GM18499 (cell line): ENCODE data around the gene MS4A14.
"Not testable (repeated sequence)": the region's sequence is repeated elsewhere in the genome, so short reads cannot be mapped to it uniquely, and the experiment has no call there.

ENCODE experiments used
- ATAC-seq: cut with Tn5 transposase; IDR thresholded peaks from one replicate; pipeline ENCODE4 v1.9.1; 2021; ENCODE audit warnings: moderate number of reproducible peaks; ENCODE audit not compliant: insufficient read depth, unreplicated experiment

Gene MS4A14

DNA sequence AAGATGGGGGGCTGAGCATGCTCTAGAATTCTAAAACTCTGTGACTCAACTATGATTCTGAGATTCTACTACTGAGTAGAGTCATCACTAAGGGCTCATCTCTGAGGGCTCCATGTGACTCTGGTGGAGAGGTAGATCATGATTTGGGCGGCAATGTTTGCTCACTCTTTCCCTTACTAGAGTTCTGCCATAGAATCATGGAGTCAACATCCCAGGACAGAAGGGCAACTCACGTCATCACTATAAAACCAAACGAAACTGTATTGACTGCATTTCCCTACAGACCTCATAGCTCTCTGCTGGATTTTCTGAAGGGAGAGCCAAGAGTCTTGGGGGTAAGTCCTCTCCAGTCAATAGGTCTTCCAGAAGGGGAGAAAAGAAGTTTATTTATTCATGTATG lies at the start of gene MS4A14:
TSS of gene MS4A14 (plus strand) at position 78 of the 400 bp plus-strand sequence. CDS start at position 198, 120 bp downstream.
- ATAC-seq = peak; percentile 14

GRCh38 chr11:60347084-60347797 lies 49.0 kb upstream of the MS4A14 start:
- no peak for ATAC-seq

- no peak for ATAC-seq
These were observed 48.1 kb upstream of the MS4A14 start for GRCh38 chr11:60348116-60348515.

DNA sequence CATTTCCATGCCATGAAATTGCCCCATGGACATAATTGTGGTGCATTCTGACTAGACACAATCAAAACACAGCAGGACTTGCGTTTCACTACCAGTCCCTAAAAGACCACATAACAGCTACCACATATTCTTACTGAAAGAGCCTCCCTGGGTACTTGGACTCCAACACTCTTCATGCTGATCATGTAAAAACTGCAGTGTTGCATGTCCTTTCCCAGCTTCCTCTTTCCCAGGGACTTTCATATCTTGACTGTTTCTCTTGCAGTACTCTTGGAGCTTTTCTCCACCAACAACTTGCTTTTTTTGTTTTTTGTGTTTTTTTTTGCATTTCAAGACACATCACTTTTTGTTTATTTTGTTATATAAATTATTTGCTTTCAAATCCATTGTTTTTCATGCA lies 46.3 kb upstream of the MS4A14 start:
- ATAC-seq = no peak

DNA sequence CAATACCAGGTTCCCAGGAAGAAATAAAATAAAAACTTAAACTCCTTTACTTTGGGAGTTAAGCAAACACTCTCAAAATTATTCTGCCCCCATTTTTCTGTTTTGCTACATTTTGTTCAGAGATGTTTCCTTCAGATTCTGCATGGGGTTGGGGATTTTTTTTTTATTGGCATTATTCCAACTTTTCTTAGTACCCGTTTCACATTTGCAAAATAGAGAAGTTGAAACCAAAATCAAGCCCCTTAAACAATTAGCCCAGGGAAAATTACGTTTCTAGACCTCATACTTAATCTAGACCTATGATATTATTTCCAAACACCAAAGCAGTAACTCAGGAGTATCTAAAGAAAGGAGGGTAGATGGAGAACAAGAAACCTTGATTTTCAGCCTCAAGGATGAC lies 38.5 kb upstream of the MS4A14 start:
- ATAC-seq = no peak

GRCh38 chr11:60360621-60361020 lies 35.6 kb upstream of the MS4A14 start:
- no peak for ATAC-seq

- ATAC-seq = no peak
These were observed 34.0 kb upstream of the MS4A14 start for GRCh38 chr11:60362241-60362640.

GRCh38 chr11:60363542-60364470 lies 32.5 kb upstream of the MS4A14 start:
- ATAC-seq = no peak

GRCh38 chr11:60366262-60366904 lies 29.9 kb upstream of the MS4A14 start:
- not testable (repeated sequence) for ATAC-seq

- ATAC-seq = peak; percentile 73
These were observed 29.2 kb upstream of the MS4A14 start for GRCh38 chr11:60367009-60367408.

GRCh38 chr11:60367896-60368295 lies 28.4 kb upstream of the MS4A14 start:
- no peak for ATAC-seq

DNA sequence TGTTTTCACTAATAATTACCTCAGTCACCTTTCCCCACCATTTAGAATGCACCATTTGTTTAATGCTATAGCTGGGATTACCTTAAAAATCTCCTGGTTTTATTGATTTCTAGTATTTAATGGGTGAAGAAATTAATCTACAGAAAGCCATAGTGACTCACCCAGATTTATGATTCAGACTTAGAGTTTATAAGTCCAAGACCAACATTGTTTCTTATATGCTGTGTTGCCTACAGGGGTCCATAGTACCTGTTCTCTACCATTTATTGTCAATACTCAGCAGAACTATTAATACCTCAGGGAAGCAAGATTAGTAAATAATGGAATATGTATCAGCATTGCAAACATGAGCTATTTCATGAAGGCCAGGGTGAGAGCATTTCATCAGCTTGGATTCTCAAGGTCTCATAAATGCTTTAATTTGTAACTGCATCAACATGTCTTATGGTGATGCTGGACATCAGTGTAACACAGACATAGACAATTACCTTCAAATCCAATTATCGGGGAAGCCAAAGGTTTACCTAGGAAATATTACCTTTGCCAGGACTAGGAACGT lies 25.9 kb upstream of the MS4A14 start:
- ATAC-seq = no peak

- no peak for ATAC-seq
These were observed 25.4 kb upstream of the MS4A14 start for GRCh38 chr11:60370811-60371298.

- no peak for ATAC-seq
These were observed 24.9 kb upstream of the MS4A14 start for GRCh38 chr11:60371386-60371785.

GRCh38 chr11:60371854-60372253 lies 24.4 kb upstream of the MS4A14 start:
- ATAC-seq = no peak

- no peak for ATAC-seq
These were observed 23.5 kb upstream of the MS4A14 start for GRCh38 chr11:60372767-60373166.

DNA sequence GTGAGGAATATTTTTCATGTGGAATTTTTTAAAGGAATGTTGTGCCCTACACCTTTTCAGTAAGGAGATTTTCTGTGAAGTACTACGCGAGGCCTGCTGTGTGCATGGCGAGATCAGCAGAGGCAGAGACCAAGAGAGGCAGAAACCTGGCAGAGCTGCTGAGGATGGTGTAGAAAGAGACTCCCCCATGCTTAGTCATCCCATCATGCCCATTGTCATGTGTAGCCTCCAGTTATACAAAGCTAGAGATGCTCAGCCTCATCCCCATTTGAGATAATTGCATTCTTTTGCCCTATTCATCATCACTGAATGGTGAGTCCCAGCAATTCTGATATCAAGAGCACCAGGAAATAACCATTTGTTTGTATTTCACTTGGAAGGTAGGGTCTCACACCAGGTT lies 20.9 kb upstream of the MS4A14 start:
- no peak for ATAC-seq

DNA sequence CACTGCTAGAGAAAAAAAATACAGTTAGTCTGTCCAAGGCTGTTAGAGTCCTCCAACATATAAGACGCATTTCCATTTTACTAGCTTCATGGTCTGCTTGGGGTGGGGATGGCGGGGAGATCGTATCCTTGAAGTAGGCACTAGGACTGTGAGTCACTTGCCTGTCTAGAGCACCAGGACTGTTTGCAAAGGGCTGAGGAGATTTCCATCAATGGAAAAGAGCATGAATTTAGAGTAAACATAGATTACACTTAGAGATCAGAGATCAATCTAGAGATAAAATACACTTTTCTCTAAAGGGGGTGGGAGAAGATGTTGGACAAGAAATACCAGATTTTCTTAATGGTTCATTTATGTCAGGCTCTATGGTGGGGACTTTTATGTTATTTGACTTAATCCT lies 19.7 kb upstream of the MS4A14 start:
- no peak for ATAC-seq

DNA sequence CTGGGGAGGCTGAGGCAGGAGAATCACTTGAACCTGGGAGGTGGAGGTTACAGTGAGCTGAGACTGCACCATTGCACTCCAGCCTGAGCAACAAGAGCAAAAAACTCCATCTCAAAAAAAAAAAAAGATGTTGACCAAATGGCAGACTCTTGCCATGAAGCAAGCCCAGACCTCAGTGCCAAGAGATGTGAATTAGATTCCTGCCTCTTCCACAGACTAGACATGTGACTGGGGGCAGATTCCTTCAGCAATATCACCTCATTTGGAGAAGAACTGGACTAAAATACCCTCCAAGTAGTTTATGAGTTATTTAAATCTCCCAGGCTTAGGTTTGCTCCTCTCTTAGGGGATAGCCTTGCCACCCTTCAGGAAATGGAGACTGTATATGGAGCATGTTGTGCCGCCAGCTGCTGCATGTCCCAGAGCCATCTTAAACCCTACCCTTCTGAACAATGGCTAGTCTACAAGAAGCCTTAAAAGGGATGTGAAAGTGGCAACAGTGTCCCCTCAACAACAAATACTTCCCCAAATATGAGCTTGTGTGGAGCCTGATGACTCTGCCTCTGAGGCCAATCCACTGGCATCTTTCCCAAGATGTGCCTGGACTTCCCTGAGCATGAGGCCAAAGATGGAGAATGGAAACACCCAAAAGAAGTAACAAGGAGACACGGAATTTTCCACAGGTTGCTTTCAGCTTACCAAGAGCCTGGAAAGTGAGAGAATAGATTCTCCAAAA lies 18.7 kb upstream of the MS4A14 start:
- ATAC-seq = no peak

GRCh38 chr11:60378354-60378753 lies 17.9 kb upstream of the MS4A14 start, which contains the start of gene MS4A7:
TSS of gene MS4A7 (plus strand) at chr11:60378532. CDS start at chr11:60383142, 4,610 bp downstream.
- peak; percentile 87 for ATAC-seq
